Lower leg skin (tissue), 4 donors: Measurements from ENCODE around the gene CCDC187. TPM values are rescaled to one million over a fixed set of nuclear protein-coding genes. Genes with fewer than 3 reads are reported as not detected.

Experiments
- DNase-seq, 2 donors: peaks; one replicate each; pipeline ENCODE4 v3.0.0-alpha.2; 2019; ENCODE audit warnings: low spot score in 2 of 2
- H3K4me3 ChIP-seq: fragments of 200-600 bp; sonication (generic); 2 replicates; pipeline ENCODE4 v1.5.1; 2017; ENCODE audit warnings: mild to moderate bottlenecking, low read depth; ENCODE audit not compliant: poor library complexity, severe bottlenecking
- CTCF ChIP-seq, 3 donors: fragments of 450-650 bp; IDR thresholded peaks; one replicate each; pipeline ENCODE4 v1.5.1; 2016; ENCODE audit warnings: antibody characterized with exemption in 3 of 3, mild to moderate bottlenecking in 3 of 3, moderate library complexity in 2 of 3
- POLR2A ChIP-seq, 2 donors: fragments of 450-650 bp; IDR thresholded peaks; one replicate each; pipeline ENCODE4 v1.6.1; 2016 to 2017; ENCODE audit warnings: antibody characterized with exemption in 2 of 2, mild to moderate bottlenecking in 1 of 2, moderate library complexity in 1 of 2
- WGBS, 2 donors: methylation state at CpG; one replicate each; pipeline ENCODE4 v1.1.5; 2018; 5-methylcytosine and 5-hydroxymethylcytosine counted together
- intact Hi-C: fragments of 100-400 bp; cut with DNase I; formaldehyde crosslinking; loops from one replicate; pipeline ENCODE4 v1.15.0; 2023; ENCODE audit warnings: low total_unique reads
- total RNA-seq, 4 donors: library from RNA; depleted of rRNA; stranded (reverse); fragments of >200 nt; gene quantifications; one replicate each; pipeline ENCODE4 v1.1.0, GENCODE V29; 2016

The CCDC187 gene
- total RNA-seq, 4 donors from 2014 or later = 1.1 TPM; not detected in 3

GRCh38 chr9:136201609-136202453 lies 102.1 kb downstream of the CCDC187 start:
- TF ChIP-seq CTCF (IDR thresholded peaks at IDR 0.05) = no peak
- no peak for TF ChIP-seq POLR2A (IDR thresholded peaks at IDR 0.05)
- intact Hi-C loops = no loop called here
- no peak for DNase-seq
- no peak overlapping the region for H3K4me3 ChIP-seq
- 12 to 16% methylated on average over 16 to 59 of the region's 85 CpGs for WGBS, 2 donors

GRCh38 chr9:136201174-136201573 lies 102.7 kb downstream of the CCDC187 start:
- TF ChIP-seq POLR2A (IDR thresholded peaks at IDR 0.05) (no peak), CTCF (IDR thresholded peaks at IDR 0.05) (no peak)
- 48 to 58% methylated on average over 13 of the region's 13 CpGs for WGBS, 2 donors
- intact Hi-C loops = no loop called here
- no peak overlapping the region for H3K4me3 ChIP-seq
- DNase-seq = no peak

GRCh38 chr9:136200424-136200823 lies 103.5 kb downstream of the CCDC187 start:
- WGBS, 2 donors = 48 to 64% methylated on average over 19 of the region's 19 CpGs
- TF ChIP-seq POLR2A (IDR thresholded peaks at IDR 0.05) = no peak
- no peak for TF ChIP-seq CTCF (IDR thresholded peaks at IDR 0.05)
- intact Hi-C loops = no loop called here
- no peak for DNase-seq
- H3K4me3 ChIP-seq = no peak overlapping the region

Other genes with a start within 250 kb of the CCDC187 start
- gene NACC2, start 208.8 kb downstream of the CCDC187 start, total RNA-seq = 10 to 100 TPM in 3 of 4 donors, 1 to 10 TPM in 1; 9.1 to 17.3 (median 13.4) TPM
- 10 to 100 TPM; 52.3 to 62.9 (median 55.1) TPM for gene TMEM250, start 185.2 kb downstream of the CCDC187 start, total RNA-seq
- gene LHX3, start 99.0 kb downstream of the CCDC187 start, total RNA-seq = under 1 TPM in 1 of 4 donors, not detected in 3; 0.42 TPM
- gene QSOX2, start 58.3 kb downstream of the CCDC187 start, total RNA-seq = 10 to 100 TPM in 2 of 4 donors, 1 to 10 TPM in 2; 8.7 to 13.0 (median 11.1) TPM
- gene GPSM1, start 23.4 kb upstream of the CCDC187 start, total RNA-seq = 10 to 100 TPM; 21.0 to 37.1 (median 28.1) TPM
- 10 to 100 TPM; 30.9 to 64.6 (median 44.1) TPM for gene DNLZ, start 59.6 kb upstream of the CCDC187 start, total RNA-seq
- 1 to 10 TPM; 2.4 to 4.2 (median 3.2) TPM for gene CARD9, start 69.6 kb upstream of the CCDC187 start, total RNA-seq
- 1 to 10 TPM; 5.9 to 9.9 (median 9.6) TPM for gene SNAPC4, start 96.1 kb upstream of the CCDC187 start, total RNA-seq
- gene ENTR1, start 106.5 kb upstream of the CCDC187 start, total RNA-seq = 10 to 100 TPM; 29.8 to 46.2 (median 36.6) TPM
- 10 to 100 TPM; 35.9 to 59.6 (median 38.1) TPM for gene PMPCA, start 106.6 kb upstream of the CCDC187 start, total RNA-seq
- 10 to 100 TPM in 3 of 4 donors, 1 to 10 TPM in 1; 10.0 to 17.8 (median 12.1) TPM for gene INPP5E, start 135.8 kb upstream of the CCDC187 start, total RNA-seq
- gene SEC16A, start 178.9 kb upstream of the CCDC187 start, total RNA-seq = 10 to 100 TPM; 58.4 to 77.8 (median 58.5) TPM
- 10 to 100 TPM; 79.7 to 95.3 (median 82.8) TPM for gene NOTCH1, start 242.0 kb upstream of the CCDC187 start, total RNA-seq